Inflammatory macrophage (primary cell): Measurements from ENCODE around the gene PARD3B.

ENCODE experiments used
- DNase-seq, 2 donors: peaks; one replicate each; pipeline ENCODE4 v3.0.0-alpha.2; 2020 to 2022

PARD3B gene

GRCh38 chr2:205017912-205018311 lies 472.6 kb downstream of the PARD3B start:
- DNase-seq = no peak

GRCh38 chr2:205020673-205021072 lies 475.4 kb downstream of the PARD3B start:
- DNase-seq = no peak

DNA sequence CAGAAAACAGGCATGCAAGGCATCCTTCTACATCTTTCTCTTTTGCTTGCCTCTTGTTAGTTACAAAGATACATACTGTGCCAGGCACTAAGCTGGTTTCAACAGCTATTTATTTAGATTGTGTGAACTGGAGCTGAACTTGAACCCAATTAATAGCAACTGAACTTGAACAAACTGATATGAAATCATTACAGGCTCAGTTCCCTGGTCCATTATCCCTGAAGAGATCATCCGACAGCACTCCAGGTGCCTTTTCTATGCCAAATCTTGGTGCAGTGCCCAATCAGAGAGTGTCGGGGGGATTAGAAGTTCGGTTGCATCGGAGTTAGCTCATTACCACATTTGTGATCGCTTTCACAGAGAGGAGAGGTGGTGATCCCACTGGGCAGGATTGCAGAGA lies 477.6 kb downstream of the PARD3B start:
- DNase-seq = no peak

DNA sequence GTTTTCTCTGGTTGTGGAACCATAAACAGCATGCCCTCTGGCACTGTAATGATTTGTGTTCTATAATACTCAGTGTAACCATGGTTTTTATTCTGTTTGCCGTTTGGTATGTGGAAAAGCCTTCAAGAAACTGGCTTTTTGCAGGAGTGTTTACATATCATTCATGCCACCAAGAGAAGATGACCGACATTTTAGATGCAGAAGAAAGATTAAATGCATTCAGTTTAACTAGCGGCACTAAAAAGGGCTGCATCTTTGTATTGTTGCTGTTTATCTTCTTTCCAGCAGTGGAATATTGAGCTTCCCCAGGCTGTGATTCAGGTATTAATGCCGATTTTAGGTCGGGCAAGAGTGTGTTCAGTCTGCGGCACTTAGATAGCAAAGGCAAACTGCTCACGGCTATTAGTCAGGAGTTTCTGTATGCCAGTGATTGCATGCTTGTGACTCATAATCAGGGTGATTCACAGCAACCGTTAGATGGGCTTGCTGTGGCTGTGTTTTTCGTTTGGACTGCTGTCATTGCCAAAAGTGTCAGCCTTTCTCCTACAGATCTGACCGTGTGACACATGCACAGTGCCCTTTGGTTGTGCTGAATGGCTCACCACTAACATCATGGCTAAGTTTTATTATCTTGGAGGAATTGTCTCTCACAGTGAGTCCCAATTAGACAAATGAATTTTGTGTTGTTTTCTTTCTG lies 479.7 kb downstream of the PARD3B start:
- no peak for DNase-seq

- no peak for DNase-seq
Measured at GRCh38 chr2:205025580-205026240, 480.4 kb downstream of the PARD3B start.

DNA sequence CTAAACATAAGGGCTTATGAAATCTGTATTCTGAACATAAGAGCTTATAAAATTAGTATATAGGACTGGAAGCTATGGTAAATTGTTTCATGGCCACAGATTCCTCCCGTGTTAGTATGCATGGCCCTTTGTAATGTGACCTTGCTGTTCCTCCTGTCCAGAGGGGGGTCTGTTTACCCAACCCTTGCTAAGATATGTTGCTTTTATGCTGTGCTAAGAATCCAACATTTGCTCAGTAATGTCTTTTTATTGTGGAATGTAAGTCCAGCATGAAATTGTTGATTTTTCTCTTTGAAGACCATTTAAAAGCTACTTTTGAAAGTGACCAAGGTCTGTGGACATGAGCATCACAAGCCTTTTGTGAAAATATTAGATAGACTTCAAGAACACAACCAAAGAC lies 485.4 kb downstream of the PARD3B start:
- no peak for DNase-seq

DNA sequence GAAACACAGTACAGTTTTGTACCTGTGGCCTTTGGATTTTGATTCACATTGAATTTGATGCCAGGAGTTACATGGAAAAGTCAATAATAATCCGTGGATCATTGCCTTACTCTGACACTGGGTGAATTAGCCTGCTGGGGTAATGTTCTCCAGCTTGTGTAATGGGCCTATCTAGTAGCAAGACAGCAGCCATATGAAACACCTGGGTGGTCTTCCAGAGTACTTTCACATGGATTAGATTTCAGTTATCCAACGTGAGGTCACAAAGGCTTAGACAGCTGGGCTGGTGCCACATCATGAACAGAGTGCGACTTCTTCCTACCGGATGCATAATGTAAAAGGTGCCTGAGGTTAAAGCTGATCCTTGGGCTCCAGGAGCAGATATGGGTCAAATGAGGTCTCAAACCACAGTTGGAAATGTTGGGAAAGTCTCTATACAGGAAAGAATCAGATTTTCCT lies 486.8 kb downstream of the PARD3B start:
- no peak for DNase-seq

- no peak for DNase-seq
Measured at GRCh38 chr2:205033431-205033830, 488.2 kb downstream of the PARD3B start.

DNA sequence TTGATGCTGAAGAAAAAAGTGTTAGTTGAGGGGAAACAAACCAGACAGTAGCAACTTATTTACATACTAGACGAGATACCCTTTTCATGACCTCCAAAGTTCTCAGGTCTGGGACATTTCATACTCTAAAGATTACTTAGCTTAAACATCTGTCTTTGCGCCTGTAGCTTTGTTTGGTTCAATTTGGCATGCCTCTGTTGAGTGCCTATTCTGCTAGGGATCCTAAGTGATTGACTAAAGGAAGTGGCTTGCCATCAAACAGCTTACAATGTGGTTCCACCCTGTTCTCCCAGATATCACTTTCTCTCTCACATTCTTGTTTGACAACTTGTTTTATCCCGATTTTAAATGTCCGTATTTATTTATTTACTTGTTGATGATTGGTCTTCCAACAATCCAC lies 488.8 kb downstream of the PARD3B start:
- DNase-seq = no peak

GRCh38 chr2:205040323-205040722 lies 495.0 kb downstream of the PARD3B start:
- no peak for DNase-seq

- no peak for DNase-seq
Measured at GRCh38 chr2:205041472-205042130, 496.3 kb downstream of the PARD3B start.

GRCh38 chr2:205043285-205043684 lies 498.0 kb downstream of the PARD3B start:
- DNase-seq = no peak

DNA sequence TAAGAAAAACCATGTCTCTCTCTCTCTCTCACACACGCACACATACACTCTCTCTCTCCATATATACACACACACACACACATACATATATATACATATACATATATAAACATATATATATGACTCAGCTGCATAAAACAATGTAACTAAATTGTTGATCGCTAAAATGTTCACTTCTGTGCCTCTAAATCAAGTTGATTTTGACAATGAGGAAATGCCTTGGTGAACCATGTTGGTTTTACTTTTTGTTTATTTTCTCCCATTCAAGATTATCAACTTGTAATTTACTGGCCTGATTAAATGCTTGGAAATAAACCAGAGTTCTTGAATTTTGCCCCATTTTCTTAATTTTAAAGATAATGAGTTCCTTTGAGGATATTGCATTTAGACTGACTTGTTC lies 500.4 kb downstream of the PARD3B start:
- DNase-seq = no peak

DNA sequence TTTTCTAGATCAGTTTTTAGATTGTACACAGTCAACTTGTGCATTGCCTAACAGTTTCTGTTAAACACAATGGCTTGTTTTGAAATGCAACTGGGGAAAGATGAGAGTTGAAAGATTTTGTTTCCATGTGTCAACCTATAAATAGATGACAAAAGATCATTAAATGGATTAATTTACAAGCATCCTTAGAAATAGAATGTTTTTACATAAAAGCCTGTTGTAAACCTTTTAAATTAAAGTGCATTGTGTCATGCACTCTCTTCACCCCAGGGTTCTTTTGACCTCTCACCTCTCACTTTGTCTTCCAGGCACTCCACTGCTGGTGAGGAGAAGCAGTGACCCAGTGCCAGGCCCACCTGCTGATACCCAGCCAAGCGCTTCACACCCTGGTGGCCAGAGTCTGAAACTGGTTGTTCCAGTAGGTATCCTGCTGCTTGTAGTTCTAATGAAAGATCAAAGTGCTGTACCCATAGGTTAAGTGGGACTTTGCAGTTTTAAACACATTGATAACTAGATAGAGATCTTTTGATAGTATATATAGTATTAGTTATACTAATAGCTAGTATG lies 502.1 kb downstream of the PARD3B start:
- no peak for DNase-seq

- DNase-seq = no peak
Measured at GRCh38 chr2:205051417-205051816, 506.1 kb downstream of the PARD3B start.

DNA sequence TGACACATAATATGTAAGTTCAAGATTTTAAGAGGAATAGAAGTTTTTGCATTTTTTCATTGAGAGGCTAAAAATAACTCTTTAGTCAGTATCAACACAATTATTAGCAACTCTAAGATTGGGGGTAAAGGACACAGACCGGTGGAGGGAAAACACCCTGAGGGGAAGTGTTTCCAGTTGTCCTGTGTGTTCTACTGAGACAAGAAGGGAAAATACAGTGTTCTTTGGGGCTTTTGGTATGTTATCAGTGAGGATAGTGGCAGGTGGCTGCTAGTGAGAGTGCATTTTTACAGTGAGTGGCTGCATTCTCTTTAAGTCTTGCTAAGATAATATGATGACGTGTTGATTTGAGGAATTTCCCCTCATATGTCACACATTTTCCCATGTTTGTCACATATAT lies 507.5 kb downstream of the PARD3B start:
- no peak for DNase-seq

GRCh38 chr2:205053827-205054410 lies 508.6 kb downstream of the PARD3B start:
- DNase-seq = no peak

GRCh38 chr2:205054789-205055188 lies 509.5 kb downstream of the PARD3B start:
- DNase-seq = no peak

DNA sequence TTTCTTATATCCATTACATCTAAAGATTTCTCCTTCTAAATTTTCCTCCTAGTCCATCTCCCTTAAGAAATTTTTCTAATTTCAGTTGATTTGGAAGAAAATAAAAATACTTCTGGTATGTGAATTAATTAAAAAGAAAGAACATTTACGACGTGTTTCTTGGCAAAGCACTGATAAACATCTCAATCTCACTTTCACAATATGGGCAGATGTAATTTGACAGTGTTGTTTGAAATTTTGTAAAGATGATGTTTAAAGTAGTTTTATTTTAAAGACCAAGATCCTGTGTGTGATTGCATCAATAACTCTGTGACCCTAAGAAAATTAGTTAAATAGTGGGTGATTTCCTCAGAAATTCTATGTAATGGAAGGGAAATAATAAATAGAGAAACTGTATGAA lies 510.0 kb downstream of the PARD3B start:
- DNase-seq = no peak

DNA sequence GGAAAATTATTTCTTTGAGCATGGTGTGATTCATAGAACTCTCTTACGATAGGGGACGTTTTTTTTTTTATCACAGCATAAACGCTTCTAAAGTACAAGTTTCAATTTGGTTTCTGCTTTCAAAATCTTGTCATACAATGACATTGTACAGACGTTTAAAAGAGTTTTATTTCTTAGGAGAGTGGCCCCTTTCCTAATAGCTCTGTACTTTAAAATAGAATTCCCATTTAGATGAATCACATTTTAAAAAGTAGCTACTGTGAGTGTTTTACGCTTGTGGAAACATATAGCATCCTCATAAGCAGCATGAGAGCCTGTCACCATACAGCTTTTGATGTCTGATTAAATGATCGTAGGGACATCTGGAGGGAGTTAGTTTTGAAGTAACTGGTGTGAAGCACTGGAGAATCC lies 510.9 kb downstream of the PARD3B start:
- no peak for DNase-seq

- DNase-seq = no peak
Measured at GRCh38 chr2:205058409-205058808, 513.1 kb downstream of the PARD3B start.

- no peak for DNase-seq
Measured at GRCh38 chr2:205060269-205060668, 515.0 kb downstream of the PARD3B start.

DNA sequence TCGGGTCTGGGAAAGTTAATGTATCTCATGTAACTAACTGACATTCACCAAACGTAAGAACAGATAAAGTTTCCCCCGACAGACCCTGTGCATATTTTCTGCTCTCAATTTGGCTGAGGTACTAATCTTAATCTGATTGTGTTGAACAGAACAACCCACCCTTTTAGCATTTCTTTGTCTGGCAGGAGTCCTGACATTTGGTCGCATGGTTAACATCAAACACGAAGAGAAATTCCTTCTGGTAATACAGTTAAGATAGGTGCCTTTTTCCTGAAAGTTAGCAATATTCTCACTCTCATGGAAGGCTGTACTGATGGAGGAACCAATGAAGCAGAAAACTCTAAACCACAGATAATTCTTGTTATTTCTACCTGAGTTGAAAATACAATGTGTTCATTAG lies 520.8 kb downstream of the PARD3B start:
- DNase-seq = no peak
